ENCODE results near the gene SLC8A3. TPM values are rescaled to one million over a fixed set of nuclear protein-coding genes. Genes with fewer than 3 reads are reported as not detected.
A peak's percentile ranks its signal among the peaks of the same experiment; 100 is the strongest.
"Not testable (repeated sequence)": the region's sequence is repeated elsewhere in the genome, so short reads cannot be mapped to it uniquely, and the experiment has no call there.

The SLC8A3 gene, protein sequence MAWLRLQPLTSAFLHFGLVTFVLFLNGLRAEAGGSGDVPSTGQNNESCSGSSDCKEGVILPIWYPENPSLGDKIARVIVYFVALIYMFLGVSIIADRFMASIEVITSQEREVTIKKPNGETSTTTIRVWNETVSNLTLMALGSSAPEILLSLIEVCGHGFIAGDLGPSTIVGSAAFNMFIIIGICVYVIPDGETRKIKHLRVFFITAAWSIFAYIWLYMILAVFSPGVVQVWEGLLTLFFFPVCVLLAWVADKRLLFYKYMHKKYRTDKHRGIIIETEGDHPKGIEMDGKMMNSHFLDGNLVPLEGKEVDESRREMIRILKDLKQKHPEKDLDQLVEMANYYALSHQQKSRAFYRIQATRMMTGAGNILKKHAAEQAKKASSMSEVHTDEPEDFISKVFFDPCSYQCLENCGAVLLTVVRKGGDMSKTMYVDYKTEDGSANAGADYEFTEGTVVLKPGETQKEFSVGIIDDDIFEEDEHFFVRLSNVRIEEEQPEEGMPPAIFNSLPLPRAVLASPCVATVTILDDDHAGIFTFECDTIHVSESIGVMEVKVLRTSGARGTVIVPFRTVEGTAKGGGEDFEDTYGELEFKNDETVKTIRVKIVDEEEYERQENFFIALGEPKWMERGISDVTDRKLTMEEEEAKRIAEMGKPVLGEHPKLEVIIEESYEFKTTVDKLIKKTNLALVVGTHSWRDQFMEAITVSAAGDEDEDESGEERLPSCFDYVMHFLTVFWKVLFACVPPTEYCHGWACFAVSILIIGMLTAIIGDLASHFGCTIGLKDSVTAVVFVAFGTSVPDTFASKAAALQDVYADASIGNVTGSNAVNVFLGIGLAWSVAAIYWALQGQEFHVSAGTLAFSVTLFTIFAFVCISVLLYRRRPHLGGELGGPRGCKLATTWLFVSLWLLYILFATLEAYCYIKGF
- total RNA-seq (2014; rRNA removed; shearing (Covaris generic)) = not detected in 2 replicates
- polyA plus RNA-seq (2014; cell fraction: nucleus; rRNA removed) = not detected in 2 replicates

GRCh38 chr14:70188659-70189455, at the start of gene SLC8A3:
TSS of gene SLC8A3 (minus strand) at chr14:70188951. CDS start at chr14:70168422, 20,529 bp downstream.
- peak; percentile 5 for DNase-seq (ENCODE audit: extremely low read depth, low read depth)

- no peak for DNase-seq (ENCODE audit: extremely low read depth, low read depth)
Measured at GRCh38 chr14:70237710-70238109, 49.0 kb upstream of the SLC8A3 start.

DNA sequence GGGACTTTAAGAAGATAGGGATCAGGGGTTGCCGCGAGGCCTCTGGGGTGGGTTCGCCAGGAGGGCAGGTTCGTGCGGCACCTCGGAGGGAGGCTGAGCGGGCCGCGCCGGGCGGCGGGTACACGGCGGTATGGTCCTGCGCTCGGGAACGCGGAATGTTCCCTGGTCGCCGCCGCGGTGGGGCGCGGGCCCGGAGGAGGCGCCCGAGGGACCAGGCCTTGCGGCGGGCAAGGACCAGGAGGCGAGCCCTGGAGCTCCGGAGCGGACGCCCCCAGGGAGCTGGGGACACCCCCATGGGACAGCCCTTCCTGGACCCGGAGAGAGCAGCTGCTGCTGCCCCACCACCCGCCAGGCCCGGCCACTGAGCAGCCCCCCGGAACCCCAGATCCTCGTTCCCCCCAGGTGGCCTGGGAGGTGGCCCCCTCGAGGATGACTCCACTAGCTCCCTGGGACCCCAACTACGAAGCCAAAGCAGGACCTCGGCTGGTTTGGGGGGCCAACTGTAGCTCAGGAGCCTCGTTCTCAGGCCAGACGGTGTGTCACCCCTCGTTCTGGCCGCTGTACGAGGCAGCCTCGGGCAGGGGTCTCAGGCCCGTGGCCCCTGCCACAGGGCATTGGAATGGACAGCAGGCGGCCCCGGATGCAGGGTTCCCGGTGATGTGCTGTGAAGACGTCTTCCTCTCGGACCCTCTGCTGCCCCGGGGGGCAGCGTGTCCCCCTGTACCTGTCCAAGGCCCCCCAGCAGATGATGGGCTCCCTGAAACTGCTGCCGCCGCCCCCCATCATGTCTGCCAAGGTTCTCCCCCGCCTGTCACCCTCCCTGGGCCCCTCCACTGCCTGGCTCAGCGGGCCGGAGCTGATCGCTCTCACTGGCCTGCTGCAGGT, 45.6 kb upstream of the SLC8A3 start:
- no peak for DNase-seq (ENCODE audit: extremely low read depth, low read depth)

DNA sequence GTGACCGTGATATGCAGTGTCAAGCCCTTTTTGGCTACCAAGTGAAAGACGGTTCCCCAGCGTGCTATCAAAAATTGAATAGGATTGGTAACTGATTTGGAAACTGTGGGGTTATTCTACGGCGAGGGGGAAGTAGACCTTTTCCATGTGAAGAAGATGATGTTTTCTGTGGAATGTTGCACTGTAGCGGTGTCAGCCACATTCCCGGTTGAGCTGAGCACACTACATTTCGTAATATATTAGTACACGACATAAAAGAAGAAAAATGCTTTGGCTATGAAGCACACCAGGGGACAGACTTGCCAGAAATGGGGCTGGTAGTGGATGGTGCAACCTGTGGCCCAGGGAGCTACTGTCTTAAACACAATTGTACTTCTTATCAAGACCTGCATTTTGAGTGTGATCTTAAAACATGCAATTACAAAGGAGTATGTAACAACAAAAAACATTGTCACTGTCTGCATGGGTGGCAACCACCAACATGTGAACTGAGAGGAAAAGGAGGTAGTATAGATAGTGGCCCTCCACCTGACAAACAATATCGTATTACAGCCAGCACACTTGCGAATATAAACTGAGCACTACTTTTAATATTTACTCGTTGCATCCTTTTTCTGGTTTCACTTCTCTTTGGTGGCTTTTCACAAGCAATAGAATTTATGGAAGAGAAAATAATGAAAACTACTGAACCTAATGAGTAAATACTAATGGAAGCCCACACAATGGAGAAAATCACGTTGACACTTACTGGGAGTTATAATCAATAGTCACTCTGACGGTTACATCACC, 43.2 kb upstream of the SLC8A3 start:
- DNase-seq (ENCODE audit: extremely low read depth, low read depth) = not testable (repeated sequence)

- not testable (repeated sequence) for DNase-seq (ENCODE audit: extremely low read depth, low read depth)
Measured at GRCh38 chr14:70229877-70230640, 41.3 kb upstream of the SLC8A3 start.

DNA sequence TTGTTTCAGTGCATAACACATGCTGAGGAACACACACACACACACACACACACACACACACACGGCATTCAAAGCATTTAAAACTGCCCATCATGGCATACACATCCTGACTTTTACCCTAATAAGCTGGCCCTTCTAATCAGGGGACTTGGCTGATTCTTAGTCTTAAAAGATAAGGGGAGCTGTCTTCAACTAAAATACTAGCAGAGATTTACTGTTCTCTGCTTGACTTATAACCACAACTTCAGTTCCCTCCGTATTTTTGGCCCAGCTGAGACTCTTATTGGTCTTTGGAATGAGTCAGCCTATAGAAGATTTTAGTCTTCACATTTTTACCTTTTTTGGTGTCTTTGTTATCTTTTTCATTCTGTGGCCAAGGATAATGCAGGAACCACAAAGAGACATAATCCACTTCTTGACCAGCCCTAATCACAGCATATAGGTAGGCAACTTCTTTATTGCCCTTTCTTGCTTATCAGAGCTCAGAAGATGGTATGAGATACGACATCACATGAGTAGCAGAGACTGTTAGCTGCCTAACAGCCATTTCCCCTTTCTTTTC, 25.1 kb upstream of the SLC8A3 start:
- no peak for DNase-seq (ENCODE audit: extremely low read depth, low read depth)

GRCh38 chr14:70212752-70213151, 24.0 kb upstream of the SLC8A3 start:
- no peak for DNase-seq (ENCODE audit: extremely low read depth, low read depth)

DNA sequence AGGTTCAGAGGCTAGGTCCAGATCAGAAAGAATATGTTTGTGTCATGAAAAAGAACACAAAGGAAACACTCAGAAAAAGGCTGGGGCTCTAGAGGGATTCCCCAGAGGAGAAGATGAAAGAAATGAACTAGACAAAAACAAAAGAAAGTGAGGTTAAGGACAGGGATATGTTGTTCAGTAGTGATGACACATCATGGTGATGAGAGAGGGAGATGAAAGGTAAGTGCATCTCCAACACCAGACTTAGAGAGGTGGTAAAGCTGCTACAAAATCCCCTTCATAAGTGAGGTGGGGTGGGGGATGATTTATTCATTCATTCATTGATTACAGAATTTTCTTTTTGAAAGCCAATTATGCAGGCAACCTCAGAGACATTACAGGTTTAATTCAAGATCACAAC, 19.6 kb upstream of the SLC8A3 start:
- no peak for DNase-seq (ENCODE audit: extremely low read depth, low read depth)

DNA sequence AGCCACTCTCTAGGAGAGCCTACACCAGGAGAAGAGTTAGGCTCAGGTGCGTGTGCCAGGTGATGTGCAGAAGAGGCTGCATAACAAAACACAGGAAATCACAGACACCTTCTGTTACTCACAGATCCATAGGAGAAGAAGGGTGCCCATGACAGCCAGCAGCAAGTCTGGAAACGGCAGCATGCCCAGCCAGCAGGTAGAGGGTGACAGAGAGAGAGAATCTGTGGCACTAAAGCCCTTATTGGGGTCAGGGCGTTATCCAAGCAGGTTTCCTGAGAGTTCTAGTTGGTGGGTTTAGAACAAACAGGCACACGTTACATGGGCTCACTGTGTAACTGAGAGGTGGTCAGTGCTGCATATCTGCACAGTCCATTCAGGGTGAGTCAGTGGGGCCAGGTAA, 14.9 kb upstream of the SLC8A3 start:
- DNase-seq (ENCODE audit: extremely low read depth, low read depth) = no peak

DNA sequence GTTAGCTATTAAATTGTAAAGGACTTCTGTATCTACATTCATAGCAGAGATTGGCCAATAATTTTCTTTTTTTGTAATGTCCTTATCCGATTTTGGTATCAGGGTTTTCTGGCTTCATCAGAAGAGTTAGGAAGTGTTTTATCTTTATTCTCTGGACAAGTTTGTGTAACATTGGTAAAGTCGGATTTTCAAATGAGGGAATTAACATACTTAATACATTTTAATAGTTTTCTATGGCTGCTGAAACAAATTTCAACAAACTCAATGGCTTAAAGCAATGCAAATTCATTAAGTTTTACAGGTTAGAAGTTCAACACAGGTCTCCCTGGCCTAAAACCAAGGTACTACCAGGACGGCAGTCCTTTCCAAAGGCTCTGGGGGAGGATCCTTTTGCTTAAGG, 13.2 kb upstream of the SLC8A3 start:
- no peak for DNase-seq (ENCODE audit: extremely low read depth, low read depth)

DNA sequence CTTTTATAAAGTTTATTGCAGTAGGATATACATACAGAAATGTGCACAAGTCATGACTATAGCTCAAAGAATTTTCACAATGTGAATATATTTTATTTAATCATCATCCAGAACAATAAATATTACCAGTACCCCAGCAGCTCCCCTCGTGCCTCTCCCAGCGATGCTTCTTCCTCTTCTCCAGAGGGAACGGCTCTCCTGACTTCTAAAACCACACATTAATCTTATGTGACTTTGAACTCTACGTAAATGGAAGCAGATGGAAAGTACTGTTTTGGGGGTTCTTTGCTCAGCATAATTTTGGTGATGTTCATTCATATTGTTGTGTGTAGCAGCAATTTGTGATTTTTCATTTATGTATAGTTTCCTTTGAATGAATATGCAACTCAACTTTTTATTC, 4.6 kb upstream of the SLC8A3 start:
- DNase-seq (ENCODE audit: extremely low read depth, low read depth) = no peak

DNA sequence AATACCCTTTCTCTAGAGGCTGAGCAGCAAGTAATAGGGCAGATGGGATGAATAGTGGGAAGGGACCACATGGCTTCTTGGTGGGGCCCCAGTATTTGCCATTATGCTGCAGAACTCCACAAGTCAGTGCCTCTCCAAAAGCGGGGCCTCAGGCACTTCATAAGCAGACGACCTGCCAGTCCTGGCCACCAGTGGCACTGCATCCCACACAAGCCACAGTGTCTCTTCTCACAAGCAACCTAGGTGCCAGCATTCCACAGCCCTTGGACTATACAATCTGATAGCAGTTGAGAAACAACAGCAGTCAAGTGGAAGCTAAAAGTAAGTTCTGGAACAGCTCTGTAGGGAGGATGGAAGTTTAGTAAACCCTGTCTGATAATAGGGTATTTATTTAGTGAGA, 4.2 kb upstream of the SLC8A3 start:
- no peak for DNase-seq (ENCODE audit: extremely low read depth, low read depth)

- no peak for DNase-seq (ENCODE audit: extremely low read depth, low read depth)
Measured at GRCh38 chr14:70190156-70190555, 1.4 kb upstream of the SLC8A3 start.

DNA sequence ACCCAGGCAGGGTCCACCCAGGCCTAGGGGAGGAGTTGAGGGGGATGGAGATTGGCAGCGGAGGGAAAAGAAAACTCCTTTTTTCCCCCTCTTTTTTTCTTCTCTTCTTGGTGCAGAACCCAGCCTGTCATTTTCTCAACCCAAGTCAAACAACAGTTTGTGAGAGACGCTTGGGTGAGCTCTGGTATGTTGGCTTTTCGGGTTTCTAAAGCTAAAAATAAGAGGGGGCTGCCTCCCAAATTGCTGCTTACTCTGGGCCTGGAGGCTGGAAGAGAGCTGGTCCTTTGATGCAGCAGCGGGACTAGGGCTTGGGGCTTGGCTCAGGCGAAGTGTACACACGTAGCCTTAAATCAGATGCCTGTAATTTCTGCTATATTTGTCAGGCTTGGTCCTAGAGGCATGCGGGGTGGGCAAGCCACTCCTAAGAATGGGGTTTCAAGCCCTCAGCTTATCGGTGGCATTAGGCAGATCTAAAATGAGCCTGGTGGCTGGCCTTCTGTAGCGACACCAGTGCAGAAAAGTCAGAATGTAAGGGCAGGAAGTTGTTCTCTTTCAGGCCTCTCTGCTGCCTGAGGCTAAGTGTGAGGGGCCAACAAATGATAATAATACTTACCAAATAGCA, 816 bp upstream of the SLC8A3 start:
- no peak for DNase-seq (ENCODE audit: extremely low read depth, low read depth)

GRCh38 chr14:70188322-70188658, 461 bp downstream of the SLC8A3 start:
- no peak for DNase-seq (ENCODE audit: extremely low read depth, low read depth)

- DNase-seq (ENCODE audit: extremely low read depth, low read depth) = no peak
Measured at GRCh38 chr14:70186900-70187451, 1.8 kb downstream of the SLC8A3 start.

GRCh38 chr14:70183991-70184390, 4.8 kb downstream of the SLC8A3 start:
- DNase-seq (ENCODE audit: extremely low read depth, low read depth) = no peak
